ENCODE data around the gene CDK5R2.

The CDK5R2 gene

GRCh38 chr2:218995561-218995960, 36.1 kb downstream of the CDK5R2 start:
- TF ChIP-seq CTCF (IDR thresholded peaks at IDR 0.05; ENCODE audit: insufficient read depth, low read depth, low read length, missing control alignments): no peak
- H3K4me3 ChIP-seq (ENCODE audit: low read length): no peak overlapping the region

GRCh38 chr2:218995972-218996711, 36.7 kb downstream of the CDK5R2 start:
- peak overlapping the region; percentile 31 for H3K4me3 ChIP-seq (ENCODE audit: low read length)
- peak; percentile 78 for TF ChIP-seq CTCF (IDR thresholded peaks at IDR 0.05; ENCODE audit: insufficient read depth, low read depth, low read length, missing control alignments)
- peak; percentile 79 for DNase-seq (ENCODE audit: low read depth)

More at GRCh38 chr2:218995561-218995960, 36.1 kb downstream of the CDK5R2 start:
- no peak for DNase-seq (ENCODE audit: low read depth)

DNA sequence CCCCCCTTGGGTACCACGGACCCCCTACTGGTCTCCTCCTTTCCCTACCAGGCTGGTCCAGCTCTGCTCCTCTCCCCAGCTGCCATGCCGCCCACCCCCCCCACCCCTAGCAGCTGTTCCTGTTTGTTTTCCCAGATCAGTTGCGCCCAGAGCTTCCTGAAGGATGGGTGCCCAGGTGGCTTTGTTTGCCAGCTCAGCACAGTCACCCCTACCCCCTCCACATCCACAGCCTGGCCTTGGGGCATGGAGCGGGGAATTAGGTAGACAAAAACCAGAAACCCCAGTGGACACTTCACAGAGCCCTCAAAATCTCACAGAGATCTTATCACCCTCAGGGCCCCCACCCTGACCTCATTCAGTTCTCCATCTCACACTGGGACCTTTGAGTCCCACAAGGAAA, 37.5 kb downstream of the CDK5R2 start:
- DNase-seq (ENCODE audit: low read depth): no peak
- TF ChIP-seq CTCF (IDR thresholded peaks at IDR 0.05; ENCODE audit: insufficient read depth, low read depth, low read length, missing control alignments): no peak
- H3K4me3 ChIP-seq (ENCODE audit: low read length): no peak overlapping the region

GRCh38 chr2:218997731-218998130, 38.3 kb downstream of the CDK5R2 start:
- no peak for DNase-seq (ENCODE audit: low read depth)
- TF ChIP-seq CTCF (IDR thresholded peaks at IDR 0.05; ENCODE audit: insufficient read depth, low read depth, low read length, missing control alignments): no peak

GRCh38 chr2:218998414-218999002, 39.0 kb downstream of the CDK5R2 start:
- no peak overlapping the region for H3K4me3 ChIP-seq (ENCODE audit: low read length)
- DNase-seq (ENCODE audit: low read depth): no peak
- no peak for TF ChIP-seq CTCF (IDR thresholded peaks at IDR 0.05; ENCODE audit: insufficient read depth, low read depth, low read length, missing control alignments)

More at GRCh38 chr2:218997731-218998130, 38.3 kb downstream of the CDK5R2 start:
- no peak overlapping the region for H3K4me3 ChIP-seq (ENCODE audit: low read length)

GRCh38 chr2:218999021-218999880, 39.8 kb downstream of the CDK5R2 start:
- DNase-seq (ENCODE audit: low read depth): no peak
- H3K4me3 ChIP-seq (ENCODE audit: low read length): no peak overlapping the region
- TF ChIP-seq CTCF (IDR thresholded peaks at IDR 0.05; ENCODE audit: insufficient read depth, low read depth, low read length, missing control alignments): no peak

All from epithelial cell of esophagus (primary cell).